ENCODE results near the gene ANO5.

ANO5 gene

DNA sequence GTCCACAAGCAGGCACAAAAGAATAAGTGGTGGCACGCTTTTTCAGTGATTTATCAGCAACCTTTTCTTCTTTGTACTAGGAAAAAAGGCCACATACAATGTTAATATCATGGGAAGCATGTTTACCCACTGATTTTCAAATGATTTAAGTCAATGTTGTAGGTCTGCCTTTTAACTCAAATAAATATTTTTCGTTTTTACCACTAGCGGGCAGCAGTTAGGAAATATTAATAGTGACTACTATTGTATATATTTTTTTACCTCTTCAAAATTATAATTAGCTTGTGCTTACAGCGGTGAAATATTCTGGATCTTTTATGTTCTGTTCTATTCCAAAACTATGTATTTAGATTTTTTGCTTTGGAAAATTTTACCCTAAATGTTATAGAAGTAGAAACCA is 138.9 kb downstream of the ANO5 start:
- no peak for DNase-seq (ENCODE audit: low read depth)
